H9 (cell line): ENCODE measurements around the gene PEMT. TPM values are rescaled to one million over a fixed set of nuclear protein-coding genes. Genes with fewer than 3 reads are reported as not detected.

Experiments
- DNase-seq: peaks from one replicate; pipeline ENCODE4 v3.0.0-alpha.2; 2017
- H2AFZ ChIP-seq: one replicate; pipeline ENCODE4 v1.6.1; 2013; ENCODE audit warnings: mild to moderate bottlenecking, low read length, control low read depth, moderate library complexity
- H2AK5ac ChIP-seq: 2 replicates; pipeline ENCODE4 v1.6.1; 2013; ENCODE audit warnings: low read length, control low read depth, mixed read lengths; ENCODE audit not compliant: insufficient read length
- H2BK120ac ChIP-seq: one replicate; pipeline ENCODE4 v1.6.1; 2013; ENCODE audit warnings: low read depth, mild to moderate bottlenecking, low read length, control low read depth, inconsistent platforms; ENCODE audit not compliant: poor library complexity, severe bottlenecking
- H2BK12ac ChIP-seq: 2 replicates; pipeline ENCODE4 v1.6.1; 2013; ENCODE audit warnings: low read length, control low read depth, mixed read lengths, low read depth; ENCODE audit not compliant: insufficient read length
- H2BK15ac ChIP-seq: 2 replicates; pipeline ENCODE4 v1.6.1; 2013; ENCODE audit warnings: low read depth, low read length, control low read depth
- H2BK20ac ChIP-seq: one replicate; pipeline ENCODE4 v1.6.1; 2013; ENCODE audit warnings: low read depth, mild to moderate bottlenecking, low read length, control low read depth, inconsistent platforms; ENCODE audit not compliant: poor library complexity, severe bottlenecking
- H2BK5ac ChIP-seq: 2 replicates; pipeline ENCODE4 v1.6.1; 2013; ENCODE audit warnings: low read length, control low read depth, mixed read lengths; ENCODE audit not compliant: insufficient read length
- H3K14ac ChIP-seq: 2 replicates; pipeline ENCODE4 v1.6.1; 2013; ENCODE audit warnings: low read length, control low read depth; ENCODE audit not compliant: insufficient read depth
- H3K18ac ChIP-seq: 2 replicates; pipeline ENCODE4 v1.6.1; 2013; ENCODE audit warnings: low read depth, mild to moderate bottlenecking, mixed read lengths, low read length, control low read depth; ENCODE audit not compliant: insufficient read length
- H3K23ac ChIP-seq: 2 replicates; pipeline ENCODE4 v1.6.1; 2013; ENCODE audit warnings: low read length, control low read depth, mixed read lengths, low read depth; ENCODE audit not compliant: insufficient read length
- H3K23me2 ChIP-seq: 2 replicates; pipeline ENCODE4 v1.6.1; 2013; ENCODE audit warnings: low read depth, mild to moderate bottlenecking, mixed read lengths, low read length, control low read depth; ENCODE audit not compliant: insufficient read length, poor library complexity, severe bottlenecking
- H3K27ac ChIP-seq: 2 replicates; pipeline ENCODE4 v1.5.1; 2013; ENCODE audit warnings: low read length, control low read depth, mixed read lengths, low read depth; ENCODE audit not compliant: insufficient read length
- H3K27me3 ChIP-seq: 2 replicates; pipeline ENCODE4 v1.6.1; 2013; ENCODE audit warnings: low read length, control low read depth, inconsistent platforms; ENCODE audit not compliant: insufficient read depth
- H3K4ac ChIP-seq: 2 replicates; pipeline ENCODE4 v1.6.1; 2013; ENCODE audit warnings: low read depth, mild to moderate bottlenecking, control low read depth, inconsistent platforms, low read length, moderate library complexity
- H3K4me1 ChIP-seq: 2 replicates; pipeline ENCODE4 v1.6.1; 2013; ENCODE audit warnings: low read length, control low read depth, inconsistent platforms; ENCODE audit not compliant: insufficient read depth
- H3K4me2 ChIP-seq: 2 replicates; pipeline ENCODE4 v1.6.1; 2013; ENCODE audit warnings: low read length, control low read depth, mixed read lengths; ENCODE audit not compliant: insufficient read length, insufficient read depth
- H3K56ac ChIP-seq: 2 replicates; pipeline ENCODE4 v1.6.1; 2013; ENCODE audit warnings: low read depth, mild to moderate bottlenecking, mixed read lengths, low read length, control low read depth; ENCODE audit not compliant: insufficient read length
- H3K79me1 ChIP-seq: 2 replicates; pipeline ENCODE4 v1.6.1; 2013; ENCODE audit warnings: low read depth, mild to moderate bottlenecking, moderate library complexity, low read length, control low read depth, inconsistent platforms; ENCODE audit not compliant: insufficient read depth, poor library complexity, severe bottlenecking
- H3K79me2 ChIP-seq: 2 replicates; pipeline ENCODE4 v1.6.1; 2013; ENCODE audit warnings: low read length, control low read depth, inconsistent platforms; ENCODE audit not compliant: insufficient read depth
- H3K9ac ChIP-seq: 2 replicates; pipeline ENCODE4 v1.6.1; 2013; ENCODE audit warnings: low read length, control low read depth, mixed read lengths; ENCODE audit not compliant: insufficient read length; ENCODE audit errors: extremely low read depth
- H3K9me3 ChIP-seq: one replicate; pipeline ENCODE4 v1.6.1; 2013; ENCODE audit warnings: low read depth, low read length, inconsistent platforms; ENCODE audit not compliant: control insufficient read depth
- H3T11ph ChIP-seq: one replicate; pipeline ENCODE4 v1.6.1; 2013; ENCODE audit warnings: mild to moderate bottlenecking, low read length, control low read depth, inconsistent platforms
- H4K20me1 ChIP-seq: one replicate; pipeline ENCODE4 v1.6.1; 2013; ENCODE audit not compliant: control insufficient read depth, insufficient read length, insufficient read depth
- H4K5ac ChIP-seq: 2 replicates; pipeline ENCODE4 v1.6.1; 2013; ENCODE audit warnings: low read depth, mild to moderate bottlenecking, mixed read lengths, low read length, control low read depth; ENCODE audit not compliant: insufficient read length
- H4K8ac ChIP-seq: replicated peaks from 2 replicates; pipeline ENCODE4 v1.6.1; 2013; ENCODE audit warnings: low read length, control low read depth, mixed read lengths, low read depth; ENCODE audit not compliant: insufficient read length
- H4K91ac ChIP-seq: 2 replicates; pipeline ENCODE4 v1.6.1; 2013; ENCODE audit warnings: low read depth, mild to moderate bottlenecking, moderate library complexity, mixed read lengths, low read length, control low read depth; ENCODE audit not compliant: insufficient read length
- H3K27ac Mint-ChIP-seq, 3 experiments: 2 replicates in 2 of 3; 3 replicates in 1 of 3; pipeline ENCODE4 v1.8.0; 2020 to 2021; ENCODE audit warnings: mixed read lengths in 3 of 3, mild to moderate bottlenecking in 1 of 3, moderate library complexity in 1 of 3
- H3K27me3 Mint-ChIP-seq: 2 replicates; pipeline ENCODE4 v1.8.0; 2021; ENCODE audit warnings: low read depth, mild to moderate bottlenecking, moderate library complexity, mixed read lengths
- H3K36me3 Mint-ChIP-seq, 3 experiments: 2 replicates in 2 of 3; 3 replicates in 1 of 3; pipeline ENCODE4 v1.8.0; 2020 to 2021; ENCODE audit warnings: low read depth in 3 of 3, mixed read lengths in 3 of 3; ENCODE audit not compliant: insufficient read depth in 1 of 3
- H3K4me1 Mint-ChIP-seq, 2 experiments: 2 replicates each; pipeline ENCODE4 v1.8.0; 2020; ENCODE audit warnings: mixed read lengths in 2 of 2
- H3K4me3 Mint-ChIP-seq, 2 experiments: 2 replicates in 1 of 2; 3 replicates in 1 of 2; pipeline ENCODE4 v1.8.0; 2020 to 2021; ENCODE audit warnings: mild to moderate bottlenecking in 2 of 2, mixed read lengths in 2 of 2, moderate library complexity in 1 of 2
- H3K9me3 Mint-ChIP-seq, 2 experiments: 2 replicates in 1 of 2; 3 replicates in 1 of 2; pipeline ENCODE4 v1.8.0; 2020; ENCODE audit warnings: mild to moderate bottlenecking in 2 of 2, mixed read lengths in 2 of 2, moderate library complexity in 1 of 2
- CTCF ChIP-seq: fragments of 200-600 bp; sonication (generic); conservative IDR thresholded peaks from 3 replicates; pipeline ENCODE4 v1.8.0; 2021; ENCODE audit warnings: antibody characterized with exemption, mild to moderate bottlenecking
- WGBS: extraction: QIAGEN DNeasy Blood & Tissue Kit; methylation state at CpG from one replicate; pipeline ENCODE4 v1.1.7; 2013; ENCODE audit warnings: missing lambda C conversion rate, low lambda C conversion rate, mixed read lengths; ENCODE audit not compliant: insufficient read length; ENCODE audit errors: extremely low coverage; 5-methylcytosine and 5-hydroxymethylcytosine counted together
- total RNA-seq: library from RNA; stranded (reverse); gene quantifications from 2 replicates; pipeline ENCODE4 v1.2.1, GENCODE V29; 2021

Gene PEMT
- total RNA-seq, 1 experiment from 2014 or later: 63.2 TPM

- H3K4ac ChIP-seq: no peak overlapping the region
- no peak for DNase-seq
- H3K23ac ChIP-seq: no peak overlapping the region
- no peaks in the 10 kb centered on the region for H3K27me3 ChIP-seq
- H3K4me1 ChIP-seq: peaks cover 4% of the 10 kb centered on the region; the same call in 1 of the 2 replicates
- peak overlapping the region; percentile 53 for H2BK12ac ChIP-seq
- Mint-ChIP-seq H3K27me3 (no peaks in the 10 kb centered on the region; the same call in 1 of the 2 replicates), H3K27ac (peak overlapping the region in 2 of 3 experiments; percentile 87 to 92; a peak in 3 of 7 replicates), H3K4me3 (no peak overlapping the region), H3K9me3 (peaks cover 12 to 19% of the 10 kb centered on the region in 2 experiments), H3K36me3 (peaks cover 8 to 22% (median 11%) of the 10 kb centered on the region in 3 experiments), H3K4me1 (peaks cover 41 to 46% of the 10 kb centered on the region in 2 experiments)
- H2BK15ac ChIP-seq: no peak overlapping the region; the same call in 1 of the 2 replicates
- H2BK20ac ChIP-seq: no peak overlapping the region
- no peaks in the 10 kb centered on the region for H4K20me1 ChIP-seq
- peak overlapping the region; percentile 16 for H3K18ac ChIP-seq
- H3K9ac ChIP-seq: no peak overlapping the region
- no peaks in the 10 kb centered on the region for H3K23me2 ChIP-seq
- H2BK5ac ChIP-seq: no peak overlapping the region
- H2BK120ac ChIP-seq: peak overlapping the region; percentile 39
- no peak overlapping the region for H3K27ac ChIP-seq
- H4K91ac ChIP-seq: no peak overlapping the region
- no peak overlapping the region for H4K8ac ChIP-seq
- WGBS: no CpG with 5 or more reads among the region's 9 CpGs
- H4K5ac ChIP-seq: no peak overlapping the region
- no peaks in the 10 kb centered on the region for H3K79me1 ChIP-seq
- no peak overlapping the region for H3K4me2 ChIP-seq
- H3K9me3 ChIP-seq: no peaks in the 10 kb centered on the region
- no peak overlapping the region for H3K56ac ChIP-seq
- no peak for TF ChIP-seq CTCF
- no peak overlapping the region for H3T11ph ChIP-seq
- H2AFZ ChIP-seq: no peak overlapping the region
- 0 out of 2 replicates have a peak, but pooled peaks cover 2% of the 10 kb centered on the region for H3K79me2 ChIP-seq
- no peak overlapping the region for H2AK5ac ChIP-seq
- H3K14ac ChIP-seq: peak overlapping the region; percentile 49; the same call in 1 of the 2 replicates
Measured at GRCh38 chr17:17612085-17613022, 20.8 kb upstream of the PEMT start.
